Measurements from ENCODE around the gene CA9.

DNA sequence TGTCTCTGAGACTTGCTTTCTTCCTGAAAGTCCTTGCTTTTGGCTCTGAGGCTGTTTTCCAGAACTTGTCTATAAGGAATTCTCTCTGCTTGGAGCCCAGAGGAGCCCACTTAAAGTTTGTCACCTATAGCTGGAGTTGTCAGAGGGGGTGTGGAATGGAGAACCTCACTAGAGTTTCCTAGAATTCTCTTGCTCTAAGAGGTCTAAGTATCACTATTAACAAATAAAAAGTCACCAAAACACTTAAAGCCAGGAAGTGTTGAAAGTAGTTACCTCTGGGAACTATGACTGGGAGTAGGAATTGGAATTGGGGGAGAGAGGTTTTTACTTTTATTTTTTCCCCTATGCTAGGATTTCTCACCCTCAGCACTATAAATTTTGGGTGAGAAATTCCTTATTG lies 38.0 kb upstream of the CA9 start:
- TF ChIP-seq, protein P1, sequence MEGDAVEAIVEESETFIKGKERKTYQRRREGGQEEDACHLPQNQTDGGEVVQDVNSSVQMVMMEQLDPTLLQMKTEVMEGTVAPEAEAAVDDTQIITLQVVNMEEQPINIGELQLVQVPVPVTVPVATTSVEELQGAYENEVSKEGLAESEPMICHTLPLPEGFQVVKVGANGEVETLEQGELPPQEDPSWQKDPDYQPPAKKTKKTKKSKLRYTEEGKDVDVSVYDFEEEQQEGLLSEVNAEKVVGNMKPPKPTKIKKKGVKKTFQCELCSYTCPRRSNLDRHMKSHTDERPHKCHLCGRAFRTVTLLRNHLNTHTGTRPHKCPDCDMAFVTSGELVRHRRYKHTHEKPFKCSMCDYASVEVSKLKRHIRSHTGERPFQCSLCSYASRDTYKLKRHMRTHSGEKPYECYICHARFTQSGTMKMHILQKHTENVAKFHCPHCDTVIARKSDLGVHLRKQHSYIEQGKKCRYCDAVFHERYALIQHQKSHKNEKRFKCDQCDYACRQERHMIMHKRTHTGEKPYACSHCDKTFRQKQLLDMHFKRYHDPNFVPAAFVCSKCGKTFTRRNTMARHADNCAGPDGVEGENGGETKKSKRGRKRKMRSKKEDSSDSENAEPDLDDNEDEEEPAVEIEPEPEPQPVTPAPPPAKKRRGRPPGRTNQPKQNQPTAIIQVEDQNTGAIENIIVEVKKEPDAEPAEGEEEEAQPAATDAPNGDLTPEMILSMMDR (IDR thresholded peaks at IDR 0.05; ENCODE audit: insufficient read depth, low read depth, low read length), result no peak
- no peak for TF ChIP-seq EZH2 (IDR thresholded peaks at IDR 0.05; ENCODE audit: insufficient read depth, low read length)

All from astrocyte (in vitro differentiated cells and primary cell).